ENCODE measurements around the gene ZNF91.
"Not testable (repeated sequence)": the region's sequence is repeated elsewhere in the genome, so short reads cannot be mapped to it uniquely, and the experiment has no call there.

Gene ZNF91

GRCh38 chr19:23310729-23311211 is 84.5 kb downstream of the ZNF91 start:
- TF ChIP-seq Cebpa-rat (IDR thresholded peaks at IDR 0.05): no peak
- Histone ChIP-seq H3K4me3 (no peak overlapping the region), H3K4me2 (no peak overlapping the region), H3K4me1 (no peaks in the 10 kb centered on the region), H4K20me1 (no peaks in the 10 kb centered on the region), H3K27me3 (no peaks in the 10 kb centered on the region), H3K9ac (no peak overlapping the region), H3K27ac (no peak overlapping the region), H3K36me3 (no peaks in the 10 kb centered on the region), H3K9me3 (no peaks in the 10 kb centered on the region)

- no peaks in the 10 kb centered on the region for H3K36me3 ChIP-seq
- H3K4me1 ChIP-seq: no peaks in the 10 kb centered on the region
- no peak overlapping the region for H3K4me2 ChIP-seq
- H3K27me3 ChIP-seq: no peaks in the 10 kb centered on the region
- no peaks in the 10 kb centered on the region for H3K9me3 ChIP-seq
- H4K20me1 ChIP-seq: no peaks in the 10 kb centered on the region
- H3K9ac ChIP-seq: no peak overlapping the region
- H3K27ac ChIP-seq: no peak overlapping the region
- no peak overlapping the region for H3K4me3 ChIP-seq
- no peak for TF ChIP-seq Cebpa-rat (IDR thresholded peaks at IDR 0.05)
These were observed 85.3 kb downstream of the ZNF91 start for GRCh38 chr19:23309926-23310325.

GRCh38 chr19:23305555-23305954 is 89.7 kb downstream of the ZNF91 start:
- Histone ChIP-seq H3K9me3 (peaks cover 27% of the 10 kb centered on the region), H3K9ac (no peak overlapping the region), H3K4me1 (no peaks in the 10 kb centered on the region), H3K36me3 (no peaks in the 10 kb centered on the region), H3K27me3 (no peaks in the 10 kb centered on the region), H3K4me3 (no peak overlapping the region), H3K4me2 (no peak overlapping the region), H4K20me1 (no peaks in the 10 kb centered on the region), H3K27ac (no peak overlapping the region)
- TF ChIP-seq Cebpa-rat (IDR thresholded peaks at IDR 0.05): no peak

- H3K4me3 ChIP-seq: no peak overlapping the region
- H3K36me3 ChIP-seq: no peaks in the 10 kb centered on the region
- H4K20me1 ChIP-seq: no peaks in the 10 kb centered on the region
- no peak for TF ChIP-seq Cebpa-rat (IDR thresholded peaks at IDR 0.05)
- no peak overlapping the region for H3K4me2 ChIP-seq
- H3K9ac ChIP-seq: no peak overlapping the region
- H3K4me1 ChIP-seq: no peaks in the 10 kb centered on the region
- peaks cover 34% of the 10 kb centered on the region for H3K9me3 ChIP-seq
- H3K27me3 ChIP-seq: no peaks in the 10 kb centered on the region
- H3K27ac ChIP-seq: no peak overlapping the region
These were observed 91.0 kb downstream of the ZNF91 start for GRCh38 chr19:23304238-23304637.

GRCh38 chr19:23294141-23294540 is 101.1 kb downstream of the ZNF91 start:
- Histone ChIP-seq H3K9me3 (peaks cover 29% of the 10 kb centered on the region), H3K27ac (no peak overlapping the region), H3K36me3 (no peaks in the 10 kb centered on the region), H4K20me1 (no peaks in the 10 kb centered on the region), H3K4me2 (no peak overlapping the region), H3K27me3 (no peaks in the 10 kb centered on the region), H3K4me1 (no peaks in the 10 kb centered on the region), H3K9ac (no peak overlapping the region), H3K4me3 (no peak overlapping the region)
- no peak for TF ChIP-seq Cebpa-rat (IDR thresholded peaks at IDR 0.05)

- H3K4me2 ChIP-seq, H3K36me3 ChIP-seq, H3K27me3 ChIP-seq, H3K4me3 ChIP-seq, H3K4me1 ChIP-seq, H3K9ac ChIP-seq, H3K27ac ChIP-seq, H4K20me1 ChIP-seq: not testable (repeated sequence)
- H3K9me3 ChIP-seq: peaks cover 31% of the 10 kb centered on the region
These were observed 105.3 kb downstream of the ZNF91 start for GRCh38 chr19:23289966-23290365.
